Islet precursor cell (in vitro differentiated cells): ENCODE measurements around the gene ACOXL.
A peak's percentile ranks its signal among the peaks of the same experiment; 100 is the strongest.
"Not testable (repeated sequence)": the region's sequence is repeated elsewhere in the genome, so short reads cannot be mapped to it uniquely, and the experiment has no call there.

Experiments used
- DNase-seq: peaks from one replicate; pipeline ENCODE4 v3.0.0-alpha.2; 2018

ACOXL gene

DNA sequence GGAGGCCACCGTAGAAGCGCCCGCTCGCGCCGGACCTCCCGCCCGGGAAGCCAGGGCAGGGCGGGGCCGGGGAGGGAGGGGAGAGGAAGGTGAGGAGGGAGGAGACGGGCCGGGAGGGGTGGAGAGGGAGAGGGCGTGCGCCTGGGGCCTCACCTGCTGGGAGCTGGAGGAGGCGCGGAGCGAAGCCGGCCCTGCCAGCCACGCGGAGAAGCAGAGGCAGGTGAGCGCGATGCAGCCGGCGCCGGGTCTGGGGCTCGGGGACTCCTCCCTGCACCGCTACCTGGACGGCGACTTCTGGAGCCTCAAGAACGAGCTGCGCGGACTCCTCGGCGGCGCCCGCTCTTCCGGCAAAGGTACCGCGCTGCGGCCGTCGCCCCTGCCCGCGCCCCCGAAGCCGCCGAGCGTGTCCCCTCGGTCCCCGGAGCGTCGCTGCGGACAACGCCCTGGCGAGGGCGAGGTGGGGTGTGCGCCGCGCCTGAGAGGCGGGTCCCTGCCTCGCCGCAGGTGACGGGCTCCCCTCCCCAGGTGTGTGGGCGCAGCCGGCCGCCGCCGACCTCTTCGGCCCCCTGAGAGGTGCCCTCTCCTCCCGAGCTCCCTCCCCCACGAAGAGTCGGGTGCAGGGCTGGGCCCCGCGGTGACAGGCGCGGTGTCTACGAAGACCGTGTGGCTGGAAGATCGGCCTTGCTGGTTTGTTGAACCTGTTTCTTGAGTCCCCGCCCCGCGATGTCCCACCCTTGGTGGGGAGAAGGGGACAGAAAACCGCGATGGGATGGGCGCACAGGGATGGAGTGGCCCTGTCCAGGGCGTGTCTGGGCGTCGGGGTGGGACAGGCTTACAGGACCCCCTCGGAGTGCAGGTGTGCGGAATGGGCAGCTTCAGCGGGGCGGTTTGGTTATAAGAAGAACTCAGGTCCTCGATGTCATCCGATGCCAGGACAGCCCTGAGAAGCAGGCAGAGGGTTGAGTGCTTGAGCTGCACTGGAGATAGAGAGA, at the start of gene ACOXL:
Gene ACOXL (plus strand): TSS at position 152 of the 992 bp plus-strand sequence. CDS start 35,817 bp downstream, outside the sequence.
- peak; percentile 76 for DNase-seq

DNA sequence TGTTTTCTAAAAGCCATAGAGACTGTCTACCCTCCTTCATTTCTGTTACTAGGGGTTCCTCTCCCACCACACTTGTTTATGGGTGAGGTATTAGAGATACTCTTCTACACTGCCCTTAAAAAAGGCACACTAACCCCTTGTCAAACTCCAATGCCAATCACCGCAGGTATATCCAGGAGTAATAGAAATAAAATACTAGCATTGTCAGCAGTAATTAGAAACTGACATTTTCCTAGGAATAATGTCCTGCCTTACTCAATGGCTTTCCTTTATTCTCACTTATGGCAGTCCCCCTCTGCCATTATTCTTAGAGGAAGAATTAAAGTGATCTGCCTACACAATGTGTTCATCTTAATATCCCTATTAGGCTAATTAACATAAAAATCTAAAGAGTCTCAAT, 49.5 kb upstream of the ACOXL start:
- DNase-seq = no peak

DNA sequence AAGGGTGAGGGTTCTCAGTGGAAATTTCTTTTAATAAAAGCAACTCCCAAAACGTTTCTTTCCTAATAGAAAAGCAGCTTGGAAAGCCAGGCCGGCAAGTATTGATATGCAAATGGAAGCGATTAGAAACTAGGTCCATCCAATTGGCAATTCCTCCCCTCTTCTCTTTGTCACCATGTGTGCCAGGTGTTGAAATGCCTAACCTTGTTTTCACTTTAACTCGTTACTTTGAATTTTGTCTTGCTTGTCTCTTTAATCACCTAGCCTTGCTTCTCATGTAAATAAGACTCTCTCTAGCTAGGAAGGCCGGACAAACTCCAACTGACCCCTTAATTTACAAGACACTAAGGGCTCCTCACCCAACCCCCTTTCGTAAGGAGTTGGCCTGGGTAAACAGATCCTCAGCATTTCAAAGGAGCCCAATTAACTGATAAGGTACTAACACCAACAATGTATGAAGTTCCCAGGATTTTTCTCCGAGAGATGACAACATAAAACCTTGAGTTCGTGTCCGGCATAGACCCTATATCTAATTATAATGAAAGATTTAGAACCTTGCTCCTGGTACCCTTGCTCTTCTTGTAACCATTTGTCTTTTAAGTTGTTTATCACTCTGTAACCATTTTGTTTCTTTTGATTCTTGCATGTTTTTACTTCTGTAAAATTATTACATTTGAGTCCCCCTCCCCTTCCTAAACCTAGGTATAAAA, 44.4 kb upstream of the ACOXL start:
- not testable (repeated sequence) for DNase-seq

DNA sequence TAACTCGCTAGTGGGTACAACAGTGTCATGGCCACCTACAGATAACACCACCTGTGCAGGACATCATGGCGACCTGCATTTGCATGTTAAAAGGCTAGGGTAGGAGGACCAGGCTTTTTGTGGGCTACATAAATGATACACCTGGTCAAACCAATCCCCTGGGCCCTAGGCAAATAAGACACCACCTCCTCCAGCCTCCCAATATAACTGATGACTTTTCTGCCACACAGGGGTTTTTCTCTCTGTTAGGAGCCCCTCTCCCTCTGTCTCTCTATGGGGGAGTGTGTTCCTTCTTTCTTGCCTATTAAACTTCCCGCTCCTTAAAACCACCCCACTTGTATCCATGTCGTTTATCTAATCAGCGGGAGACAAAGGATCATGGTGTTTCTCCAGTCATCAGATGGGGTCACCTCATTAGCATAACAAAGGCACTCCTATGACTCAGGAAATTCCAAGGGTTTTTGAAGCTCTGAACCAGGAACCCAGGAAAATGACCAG, 43.7 kb upstream of the ACOXL start:
- DNase-seq = no peak

DNA sequence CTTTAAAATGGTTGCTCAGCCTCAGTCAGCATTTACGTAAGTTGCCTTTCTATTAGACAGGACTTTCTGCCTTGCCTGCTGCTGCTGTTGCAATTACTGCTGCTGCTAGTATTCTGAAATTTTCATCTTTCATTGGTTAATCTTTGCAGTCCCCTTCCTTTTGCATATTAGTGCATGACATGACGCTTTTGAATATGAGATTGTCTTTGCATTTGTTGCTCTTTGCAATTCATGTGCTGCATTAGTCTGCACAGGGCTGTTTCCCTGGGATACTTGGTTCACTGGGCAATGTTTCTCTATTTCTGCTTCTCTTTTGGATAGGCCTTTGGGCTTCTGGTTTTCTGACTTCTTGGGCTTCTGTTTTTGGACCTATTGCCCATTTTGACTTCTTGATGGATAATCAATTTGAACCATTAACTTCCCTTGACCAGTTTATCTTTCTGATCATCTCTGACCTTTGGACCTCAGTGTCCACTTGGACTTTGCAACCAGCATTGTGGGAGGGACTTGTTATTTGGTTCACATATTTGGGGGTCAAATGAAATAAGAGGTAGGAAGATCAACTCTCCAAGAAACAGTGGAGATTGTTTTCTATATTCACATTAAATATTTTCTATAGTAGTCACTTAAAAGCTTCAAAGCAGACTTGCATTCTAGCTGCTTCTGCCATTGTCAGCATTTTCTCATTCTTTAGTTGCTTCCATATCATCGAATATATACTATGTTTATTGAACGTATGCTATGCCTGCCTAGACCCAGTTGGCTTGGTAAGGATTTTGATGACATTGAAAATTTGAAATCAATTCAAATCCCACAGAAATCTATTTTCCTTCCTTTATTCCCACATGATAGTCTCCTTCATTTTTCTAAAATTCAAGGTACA, 42.0 kb upstream of the ACOXL start:
- no peak for DNase-seq

DNA sequence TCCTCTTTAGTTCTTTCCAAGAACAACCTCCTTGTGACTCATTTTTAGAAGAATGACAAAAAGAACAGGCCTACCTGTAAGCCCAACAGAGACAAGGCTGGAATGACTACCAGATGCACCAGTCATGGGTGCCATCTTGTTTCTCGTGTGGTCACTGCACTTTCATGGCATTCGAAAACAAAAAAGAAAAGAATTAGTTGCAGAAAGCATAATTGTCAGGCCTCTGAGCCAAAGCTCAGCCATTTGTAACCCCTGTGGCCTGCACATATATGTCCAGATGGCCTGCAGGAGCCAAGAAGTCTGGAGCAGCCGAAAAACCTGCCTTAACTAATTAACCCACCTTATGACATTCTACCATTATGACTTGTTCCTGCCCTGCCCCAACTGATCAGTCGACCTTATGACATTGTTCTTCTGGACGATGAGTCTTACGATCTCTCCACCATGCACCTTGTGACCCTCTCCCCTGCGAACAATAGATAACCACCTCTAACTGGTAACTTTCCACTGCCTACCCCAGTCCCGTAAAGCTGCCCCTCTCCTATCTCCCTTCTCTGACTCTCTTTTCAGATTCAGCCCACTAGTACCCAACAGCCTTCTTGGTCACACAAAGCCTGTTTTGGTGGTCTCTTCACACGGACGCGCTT, 40.6 kb upstream of the ACOXL start:
- no peak for DNase-seq

DNA sequence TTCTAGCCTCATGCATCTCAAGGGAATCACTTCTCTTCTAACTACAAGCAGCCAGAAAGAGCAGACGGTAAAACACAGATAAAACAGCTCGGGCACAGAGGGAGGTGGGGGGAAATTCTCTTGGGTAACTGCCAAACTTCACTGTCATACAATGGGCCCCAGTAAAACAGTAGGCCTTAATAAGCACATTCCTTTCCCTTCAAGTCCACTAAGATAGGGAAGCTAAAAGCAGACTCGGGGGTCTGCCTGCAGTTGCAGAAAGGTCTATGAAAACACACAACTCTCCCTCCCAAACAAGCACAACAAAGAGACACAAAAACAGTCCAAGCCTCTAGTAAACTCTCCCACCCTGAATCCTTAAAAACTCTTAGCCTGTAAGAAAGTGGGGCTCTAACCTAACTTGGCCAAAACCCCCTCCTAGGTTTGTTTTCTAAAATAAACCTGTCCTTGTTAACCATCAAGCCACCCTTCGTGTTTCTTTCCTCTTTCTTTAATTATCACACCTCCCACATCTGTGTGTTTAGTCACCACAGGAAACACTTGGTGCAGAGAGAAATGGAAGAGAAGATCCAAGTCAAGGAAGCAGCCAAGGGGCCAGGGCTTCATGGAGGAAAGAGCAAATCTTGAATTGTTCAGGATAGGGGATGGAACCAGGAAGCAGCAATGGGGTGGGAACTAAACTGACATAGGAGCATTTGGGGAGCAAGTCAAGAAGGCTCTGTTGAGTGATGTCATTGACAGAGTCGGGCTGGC, 37.1 kb upstream of the ACOXL start:
- DNase-seq = not testable (repeated sequence)

DNA sequence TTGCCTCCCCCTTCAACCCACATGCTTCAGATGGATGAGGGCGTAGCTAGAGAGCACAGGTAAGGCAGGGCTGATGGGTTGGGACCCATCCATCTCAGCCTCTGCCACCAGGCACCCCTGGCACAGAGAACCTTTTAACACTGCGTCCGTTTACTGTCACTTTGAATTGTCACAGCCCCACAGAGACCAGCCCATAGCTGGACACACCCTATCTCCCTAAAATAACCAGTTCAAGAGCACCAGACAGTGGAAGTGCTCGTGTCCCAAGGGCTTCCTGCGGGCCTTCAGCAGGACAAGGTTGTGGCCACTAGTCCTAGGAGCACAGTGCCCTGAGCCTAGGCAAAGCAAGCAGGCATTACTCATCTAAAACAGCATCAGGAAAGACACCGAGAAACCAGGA, 34.1 kb upstream of the ACOXL start:
- not testable (repeated sequence) for DNase-seq

DNA sequence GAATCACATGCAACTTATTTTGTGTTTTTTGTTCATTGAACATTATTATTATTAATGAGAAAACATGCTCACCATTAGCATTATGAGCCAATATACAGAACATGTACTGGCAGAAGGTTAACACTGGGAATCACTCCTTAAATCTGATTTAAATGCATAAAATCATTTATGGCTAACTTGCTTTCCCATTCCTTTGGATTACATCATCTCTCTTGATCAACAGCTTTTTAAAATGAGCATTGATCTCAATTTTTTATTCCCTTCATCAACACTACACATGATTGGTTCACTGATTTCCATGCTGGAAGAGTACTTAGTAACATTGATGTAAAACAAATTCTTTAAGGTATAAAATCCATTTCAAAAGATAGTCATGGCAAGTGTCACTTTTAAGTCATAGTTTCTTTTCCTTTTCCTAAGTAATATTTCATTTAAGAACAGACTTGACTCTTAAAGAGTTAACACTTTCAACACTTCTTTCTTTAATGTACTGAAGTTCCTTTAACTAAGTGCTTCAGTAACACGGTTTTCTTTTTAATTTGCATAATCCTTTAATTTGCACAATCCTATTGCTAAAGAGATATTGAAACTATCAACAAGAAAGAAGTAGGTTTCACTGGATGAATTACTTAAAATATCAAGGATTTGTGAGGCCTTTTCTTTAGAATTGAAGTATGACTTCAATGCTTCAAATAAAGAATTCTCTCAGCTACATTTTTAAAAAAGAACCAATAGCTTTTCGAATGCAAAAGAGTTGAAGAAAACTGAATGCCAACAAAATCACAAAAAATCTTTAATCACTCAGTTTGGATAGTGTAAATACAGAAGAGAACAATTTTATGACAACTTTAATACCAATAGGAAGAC, 29.6 kb upstream of the ACOXL start:
- no peak for DNase-seq

DNA sequence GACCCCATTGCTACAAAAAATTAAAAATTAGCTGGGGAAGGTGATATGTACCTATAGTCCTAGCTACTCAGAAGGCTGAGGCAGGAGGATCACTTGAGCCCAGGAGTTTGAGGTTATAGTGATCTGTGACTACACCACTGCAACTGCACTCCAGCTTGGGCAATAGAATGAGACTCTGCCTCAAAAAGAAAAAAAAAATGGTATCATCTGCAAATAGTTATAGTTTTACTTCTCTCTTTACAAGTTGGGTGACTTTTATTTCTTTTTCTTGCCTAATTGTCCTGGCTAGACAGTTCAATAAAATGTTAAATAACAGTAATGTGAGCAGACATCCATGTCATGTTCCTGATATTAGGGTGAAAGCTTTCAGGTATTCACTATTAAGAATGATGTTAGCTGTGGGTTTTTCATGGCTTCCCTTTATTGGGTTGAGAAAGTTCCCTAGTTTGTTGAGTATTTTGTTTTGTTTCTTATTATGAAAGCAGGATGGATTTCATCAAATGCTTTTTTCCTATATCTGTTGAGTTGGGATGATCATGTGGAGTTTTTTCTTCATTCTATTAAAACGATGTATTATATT, 24.9 kb upstream of the ACOXL start:
- no peak for DNase-seq

DNA sequence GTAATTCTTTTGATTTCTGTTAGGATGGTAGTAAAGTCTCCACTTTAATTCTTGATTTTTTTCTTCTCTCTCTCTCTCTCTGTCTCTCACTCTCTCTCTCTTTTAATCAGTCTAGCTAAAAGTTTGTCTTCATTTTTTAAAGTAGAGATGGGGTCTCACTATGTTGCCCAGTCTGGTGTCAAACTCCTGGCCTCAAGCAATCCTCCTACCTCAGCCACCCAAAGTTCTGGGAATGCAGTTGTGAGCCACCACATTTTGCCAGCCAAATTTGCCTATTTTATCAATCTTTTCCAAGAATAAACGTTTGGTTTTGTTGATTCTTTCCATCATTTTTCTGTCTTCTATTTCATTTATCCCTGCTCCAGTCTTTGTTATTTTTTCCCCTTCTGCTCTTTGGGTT, 23.9 kb upstream of the ACOXL start:
- no peak for DNase-seq

DNA sequence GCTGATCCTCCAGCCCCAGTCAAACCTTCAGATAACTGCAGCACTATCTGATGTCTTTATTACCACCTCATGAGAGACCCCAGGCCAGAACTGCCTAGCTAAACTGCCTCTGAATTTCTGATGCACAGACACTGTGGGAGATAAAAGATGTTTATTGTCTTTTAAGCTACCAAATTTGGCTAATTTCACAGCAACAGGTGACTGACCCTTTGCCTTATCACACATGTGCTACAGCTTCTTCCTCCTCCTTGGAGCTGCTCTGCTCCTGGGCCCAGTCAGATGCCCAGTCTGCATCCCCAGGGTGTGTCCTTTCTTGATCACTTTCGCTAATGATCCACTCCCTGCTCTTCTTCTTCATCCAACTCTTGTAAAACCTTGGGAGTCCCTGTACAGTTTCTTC, 19.6 kb upstream of the ACOXL start:
- no peak for DNase-seq

DNA sequence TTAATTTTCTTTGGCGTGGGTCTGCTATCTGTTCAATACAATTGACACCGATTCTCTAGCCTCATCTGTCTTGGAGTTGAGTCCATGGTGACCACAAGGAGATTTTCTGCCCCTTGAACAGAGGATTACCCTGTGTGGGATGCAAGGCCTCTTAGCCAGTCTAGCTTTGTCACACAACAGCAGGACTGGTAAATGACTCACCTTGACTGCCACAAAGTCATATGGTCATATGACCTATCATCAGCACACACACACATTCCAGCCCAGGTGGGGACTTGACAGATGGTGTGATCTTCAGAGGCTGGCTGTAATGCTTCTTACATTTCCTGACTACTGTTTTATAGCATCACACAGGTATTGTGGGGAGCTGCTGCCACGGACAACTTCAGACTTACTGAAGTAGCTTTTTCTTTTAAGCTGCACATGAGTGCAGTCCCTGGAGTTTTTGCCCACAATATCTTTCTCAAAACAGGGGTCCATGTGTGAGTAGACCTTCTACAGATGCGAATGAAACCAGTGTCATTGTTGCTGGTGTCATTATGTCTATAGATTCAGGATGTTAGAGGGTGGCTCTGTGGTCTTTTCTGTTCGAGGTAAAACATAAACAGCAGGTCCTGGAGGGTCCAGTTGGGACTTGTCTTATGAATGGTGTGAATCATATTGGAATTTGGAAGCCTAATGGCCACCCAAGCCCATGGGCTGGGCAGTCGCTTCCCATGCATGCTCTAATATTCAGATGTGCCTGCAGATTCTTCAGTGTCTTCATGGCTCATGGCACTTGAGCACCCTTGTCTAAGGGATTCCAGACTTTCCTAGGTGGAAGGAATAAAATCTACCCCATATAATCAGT, 18.6 kb upstream of the ACOXL start:
- peak; percentile 80 for DNase-seq

DNA sequence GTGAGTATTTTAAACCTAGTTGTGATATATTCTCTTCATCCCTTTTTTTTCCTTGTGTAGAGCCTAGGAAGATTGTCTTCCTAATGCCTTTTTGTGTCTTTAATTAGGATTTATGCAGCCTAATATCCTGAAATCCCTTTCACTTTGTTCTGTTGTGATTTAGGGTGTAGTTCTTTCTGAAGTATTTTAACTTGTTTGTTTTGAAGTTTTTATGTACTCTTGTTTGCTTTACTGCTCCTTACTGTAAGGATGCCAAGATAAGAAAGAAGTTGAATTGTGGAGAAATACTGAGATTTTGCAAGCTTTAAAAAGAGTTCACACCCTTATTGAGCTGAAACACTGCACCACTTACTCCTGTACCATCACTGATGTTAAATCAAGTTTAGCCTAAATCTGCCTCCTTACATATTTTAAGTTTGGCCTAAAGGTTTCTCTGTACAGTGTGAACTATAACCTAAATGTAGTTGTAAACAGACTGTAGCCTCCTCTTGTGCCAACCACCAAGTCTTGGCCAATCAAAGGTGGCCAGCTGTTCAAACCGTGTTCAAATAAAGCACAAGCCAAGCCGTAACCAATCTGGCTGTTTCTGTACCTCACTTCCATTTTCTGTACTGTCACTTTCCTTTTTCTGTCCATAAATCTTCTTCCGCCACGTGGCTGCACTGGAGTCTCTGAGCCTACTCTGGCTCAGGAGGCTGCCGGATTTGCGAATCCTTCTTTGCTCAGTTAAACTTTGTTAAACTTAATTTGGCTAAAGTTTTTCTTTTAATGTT, 17.7 kb upstream of the ACOXL start:
- no peak for DNase-seq

DNA sequence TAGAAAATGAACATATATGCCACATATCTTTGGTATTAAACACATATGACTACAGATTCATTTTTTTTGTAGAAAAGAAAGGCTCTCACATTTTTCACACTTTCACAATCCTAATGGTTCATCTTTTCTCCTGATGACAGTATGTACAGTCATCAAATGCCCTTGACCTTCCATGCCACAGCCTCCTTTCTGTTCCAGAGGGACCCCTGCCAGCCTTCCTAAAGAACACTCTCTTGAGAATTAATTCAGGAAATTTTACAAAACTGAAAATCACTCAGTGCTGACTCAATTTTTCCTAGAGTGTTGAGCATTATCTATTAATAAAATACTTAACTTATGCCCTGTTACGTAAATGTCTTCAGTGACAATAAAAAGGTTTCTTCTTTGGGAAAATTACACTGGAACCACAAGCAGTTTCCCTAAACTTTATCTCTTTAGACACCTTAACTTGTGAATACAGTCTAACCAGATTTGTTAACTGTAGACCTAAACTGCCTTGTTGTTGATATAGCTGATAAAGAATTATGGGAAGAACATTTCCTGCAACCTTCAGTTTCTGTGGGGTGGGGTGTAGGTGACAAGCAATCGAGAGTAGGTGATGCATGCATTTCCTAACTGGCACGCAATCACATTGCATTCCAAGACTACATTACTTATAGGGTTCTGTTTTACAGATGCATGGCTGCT, 15.3 kb upstream of the ACOXL start:
- DNase-seq = no peak

DNA sequence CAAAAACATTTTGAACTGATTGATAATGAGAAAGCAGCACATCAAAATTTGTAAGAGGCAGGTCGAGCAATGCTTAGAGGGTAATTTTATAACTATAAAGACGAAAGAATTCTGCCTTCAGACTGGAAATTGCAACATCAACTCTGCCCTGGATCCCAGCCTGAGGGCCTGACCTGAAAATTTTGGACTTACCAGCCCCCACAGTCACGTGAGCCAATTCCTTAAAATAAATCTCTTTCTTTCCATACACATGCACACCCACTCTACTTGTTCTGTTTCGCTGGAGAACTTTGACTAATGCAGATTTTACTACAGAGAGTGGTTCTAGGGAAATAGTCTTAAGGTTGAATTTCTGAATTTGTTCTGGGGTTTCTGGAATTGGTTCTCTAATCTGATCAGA, 14.6 kb upstream of the ACOXL start:
- DNase-seq = no peak

DNA sequence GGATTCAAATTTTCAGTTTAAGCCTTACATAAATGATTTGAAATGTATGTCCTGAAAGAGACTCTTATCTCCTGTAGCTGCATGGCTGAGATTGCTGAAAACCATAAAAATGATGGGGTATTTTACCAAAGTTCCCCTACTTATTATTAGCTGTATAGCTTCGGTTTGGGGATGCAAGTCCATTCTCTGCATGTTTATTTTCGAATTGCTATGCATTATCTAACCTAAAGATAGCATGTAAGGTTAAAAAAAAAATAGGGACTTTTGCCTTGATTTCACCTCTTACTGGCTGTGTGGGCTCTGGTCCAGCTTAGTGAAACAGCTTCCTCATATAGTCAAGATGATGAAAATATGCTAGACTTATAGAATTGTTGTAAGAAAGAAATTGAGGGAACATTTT, 14.0 kb upstream of the ACOXL start:
- no peak for DNase-seq

DNA sequence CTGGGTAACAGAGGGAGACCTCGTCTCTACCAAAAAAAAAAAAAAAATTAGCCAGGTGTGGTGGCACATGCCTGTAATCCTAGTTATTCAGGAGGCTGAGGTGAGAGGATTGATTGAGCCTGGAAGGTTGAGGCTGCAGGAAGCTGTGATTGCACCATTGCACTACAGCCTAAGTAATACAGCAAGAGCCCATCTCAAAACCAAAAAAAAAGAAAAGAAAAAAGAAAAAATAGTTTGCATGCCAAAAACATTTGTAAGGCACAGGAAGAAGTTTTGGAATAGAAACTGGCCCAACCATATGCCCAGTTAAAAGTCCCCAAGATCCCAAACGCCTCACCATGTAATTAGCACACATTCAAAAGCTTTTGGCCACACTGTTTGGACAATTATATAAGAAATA, 13.4 kb upstream of the ACOXL start:
- DNase-seq = no peak
